NB4 (cell line): Measurements from ENCODE around the gene RHO.

Source experiments
- POLR2A ChIP-seq: IDR thresholded peaks from 2 replicates; pipeline ENCODE4 v1.6.1; 2011; ENCODE audit warnings: mild to moderate bottlenecking; ENCODE audit not compliant: insufficient read length; ENCODE audit errors: extremely low read depth
- TF ChIP-seq, protein P1 (sequence below): IDR thresholded peaks from one replicate; pipeline ENCODE4 v1.5.1; 2012; ENCODE audit warnings: low read depth, low read length

DNA sequence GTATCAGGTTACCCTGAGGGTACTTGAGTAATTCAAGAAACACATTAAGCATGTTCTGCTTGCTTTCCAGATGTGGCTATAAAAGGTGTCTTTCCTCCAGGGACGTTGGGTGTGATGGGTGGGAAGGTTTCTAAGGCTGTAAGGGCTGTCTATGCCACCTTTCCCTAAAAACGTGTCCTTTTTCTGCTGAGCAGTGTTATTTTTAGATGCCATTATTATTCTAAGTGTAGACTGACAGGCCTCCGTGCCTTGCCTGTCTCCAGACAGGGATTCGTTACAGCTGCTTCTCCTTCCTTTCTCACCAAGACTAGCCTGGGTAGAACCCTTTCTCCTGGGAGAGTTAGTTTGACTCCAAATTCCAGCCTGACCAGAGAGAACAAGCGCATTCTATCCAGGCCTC lies 26.8 kb upstream of the RHO start:
- TF ChIP-seq, protein P1, sequence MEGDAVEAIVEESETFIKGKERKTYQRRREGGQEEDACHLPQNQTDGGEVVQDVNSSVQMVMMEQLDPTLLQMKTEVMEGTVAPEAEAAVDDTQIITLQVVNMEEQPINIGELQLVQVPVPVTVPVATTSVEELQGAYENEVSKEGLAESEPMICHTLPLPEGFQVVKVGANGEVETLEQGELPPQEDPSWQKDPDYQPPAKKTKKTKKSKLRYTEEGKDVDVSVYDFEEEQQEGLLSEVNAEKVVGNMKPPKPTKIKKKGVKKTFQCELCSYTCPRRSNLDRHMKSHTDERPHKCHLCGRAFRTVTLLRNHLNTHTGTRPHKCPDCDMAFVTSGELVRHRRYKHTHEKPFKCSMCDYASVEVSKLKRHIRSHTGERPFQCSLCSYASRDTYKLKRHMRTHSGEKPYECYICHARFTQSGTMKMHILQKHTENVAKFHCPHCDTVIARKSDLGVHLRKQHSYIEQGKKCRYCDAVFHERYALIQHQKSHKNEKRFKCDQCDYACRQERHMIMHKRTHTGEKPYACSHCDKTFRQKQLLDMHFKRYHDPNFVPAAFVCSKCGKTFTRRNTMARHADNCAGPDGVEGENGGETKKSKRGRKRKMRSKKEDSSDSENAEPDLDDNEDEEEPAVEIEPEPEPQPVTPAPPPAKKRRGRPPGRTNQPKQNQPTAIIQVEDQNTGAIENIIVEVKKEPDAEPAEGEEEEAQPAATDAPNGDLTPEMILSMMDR = no peak
- no peak for TF ChIP-seq POLR2A
